Glutamatergic neuron (in vitro differentiated cells): ENCODE data around the gene NUP205. TPM values are rescaled to one million over a fixed set of nuclear protein-coding genes. Genes with fewer than 3 reads are reported as not detected.
"Not testable (repeated sequence)": the region's sequence is repeated elsewhere in the genome, so short reads cannot be mapped to it uniquely, and the experiment has no call there.

Experiments
- DNase-seq: peaks from one replicate; pipeline ENCODE4 v3.0.0; 2022
- H3K27ac Mint-ChIP-seq: one replicate; pipeline ENCODE4 v1.8.0; 2020; ENCODE audit warnings: mild to moderate bottlenecking, mixed read lengths, inconsistent platforms; ENCODE audit not compliant: unreplicated experiment
- H3K27me3 Mint-ChIP-seq: one replicate; pipeline ENCODE4 v1.8.0; 2020; ENCODE audit warnings: mild to moderate bottlenecking, moderate library complexity, mixed read lengths, inconsistent platforms; ENCODE audit not compliant: unreplicated experiment
- H3K36me3 Mint-ChIP-seq: one replicate; pipeline ENCODE4 v1.8.0; 2020; ENCODE audit warnings: mild to moderate bottlenecking, mixed read lengths, inconsistent platforms; ENCODE audit not compliant: unreplicated experiment
- H3K4me1 Mint-ChIP-seq: one replicate; pipeline ENCODE4 v1.8.0; 2020; ENCODE audit warnings: mild to moderate bottlenecking, low read depth, mixed read lengths, inconsistent platforms; ENCODE audit not compliant: unreplicated experiment
- H3K4me3 Mint-ChIP-seq: one replicate; pipeline ENCODE4 v1.8.0; 2020; ENCODE audit warnings: mild to moderate bottlenecking, mixed read lengths, inconsistent platforms; ENCODE audit not compliant: unreplicated experiment
- H3K9me3 Mint-ChIP-seq: one replicate; pipeline ENCODE4 v1.8.0; 2020; ENCODE audit warnings: mild to moderate bottlenecking, moderate library complexity, mixed read lengths, inconsistent platforms; ENCODE audit not compliant: unreplicated experiment
- CTCF ChIP-seq: fragments of 200-600 bp; sonication (generic); IDR thresholded peaks from one replicate; pipeline ENCODE4 v1.5.0; 2021; ENCODE audit not compliant: partially characterized antibody, unreplicated experiment
- total RNA-seq: library from RNA; stranded (reverse); fragmentation: NEBNext Ultra II Directional; extraction: Animal tissue kit (Norgen Biotek cat#: 25700); gene quantifications from one replicate; pipeline ENCODE4 v1.2.1, GENCODE V29; 2021; ENCODE audit not compliant: unreplicated experiment

Gene NUP205
- total RNA-seq, 1 donor from 2014 or later: 56.5 TPM

- Mint-ChIP-seq H3K36me3 (peaks cover 4% of the 10 kb centered on the region), H3K4me3 (no peak overlapping the region), H3K27me3 (peaks cover 6% of the 10 kb centered on the region), H3K4me1 (peaks cover 9% of the 10 kb centered on the region), H3K27ac (no peak overlapping the region), H3K9me3 (peaks cover 5% of the 10 kb centered on the region)
- TF ChIP-seq CTCF: no peak
- DNase-seq: no peak
Measured at GRCh38 chr7:135666846-135667245, 109.1 kb downstream of the NUP205 start.

- H3K4me1 Mint-ChIP-seq: peaks cover 10% of the 10 kb centered on the region
- H3K36me3 Mint-ChIP-seq, H3K27ac Mint-ChIP-seq, H3K4me3 Mint-ChIP-seq, DNase-seq, H3K9me3 Mint-ChIP-seq, H3K27me3 Mint-ChIP-seq: not testable (repeated sequence)
Measured at GRCh38 chr7:135667626-135668025, 109.9 kb downstream of the NUP205 start.

GRCh38 chr7:135668852-135669395 lies 111.2 kb downstream of the NUP205 start:
- H3K27me3 Mint-ChIP-seq, H3K4me3 Mint-ChIP-seq, H3K9me3 Mint-ChIP-seq: not testable (repeated sequence)

GRCh38 chr7:135669774-135670173 lies 112.1 kb downstream of the NUP205 start:
- peaks cover 16% of the 10 kb centered on the region for H3K4me1 Mint-ChIP-seq
- DNase-seq: no peak
- H3K36me3 Mint-ChIP-seq: no peaks in the 10 kb centered on the region
- no peaks in the 10 kb centered on the region for H3K27me3 Mint-ChIP-seq
- no peaks in the 10 kb centered on the region for H3K9me3 Mint-ChIP-seq
- TF ChIP-seq CTCF: no peak
- H3K27ac Mint-ChIP-seq: no peak overlapping the region
- no peak overlapping the region for H3K4me3 Mint-ChIP-seq

More at GRCh38 chr7:135668852-135669395, 111.2 kb downstream of the NUP205 start:
- H3K4me1 Mint-ChIP-seq: peaks cover 16% of the 10 kb centered on the region
- DNase-seq, H3K27ac Mint-ChIP-seq, H3K36me3 Mint-ChIP-seq: not testable (repeated sequence)

- Mint-ChIP-seq H3K4me3 (no peak overlapping the region), H3K36me3 (no peaks in the 10 kb centered on the region), H3K4me1 (peaks cover 16% of the 10 kb centered on the region), H3K27me3 (no peaks in the 10 kb centered on the region), H3K27ac (no peak overlapping the region), H3K9me3 (no peaks in the 10 kb centered on the region)
- DNase-seq: no peak
- TF ChIP-seq CTCF: no peak
Measured at GRCh38 chr7:135670179-135670578, 112.5 kb downstream of the NUP205 start.

GRCh38 chr7:135672560-135673359 lies 115.0 kb downstream of the NUP205 start:
- peak overlapping the region; percentile 60 for H3K27ac Mint-ChIP-seq
- peak; percentile 85 for TF ChIP-seq CTCF

More at GRCh38 chr7:135672560-135673359, 115.0 kb downstream of the NUP205 start:
- H3K4me1 Mint-ChIP-seq: peaks cover 18% of the 10 kb centered on the region
- H3K36me3 Mint-ChIP-seq: peaks cover 1% of the 10 kb centered on the region
- DNase-seq: no peak
- peaks cover 1% of the 10 kb centered on the region for H3K9me3 Mint-ChIP-seq
- no peak overlapping the region for H3K4me3 Mint-ChIP-seq
- H3K27me3 Mint-ChIP-seq: peaks cover 3% of the 10 kb centered on the region
